Heart left ventricle (tissue), 16 donors: ENCODE results near the gene HHIP. TPM values are rescaled to one million over a fixed set of nuclear protein-coding genes. Genes with fewer than 3 reads are reported as not detected.

Source experiments
- ATAC-seq, 4 donors: fragments of 200-7000 bp; cut with Tn5 transposase; one replicate each; pipeline ENCODE4 v1.9.1; 2020 to 2022; ENCODE audit warnings: moderate library complexity in 4 of 4, mild to moderate bottlenecking in 3 of 4, moderate number of reproducible peaks in 1 of 4
- DNase-seq, 5 donors: peaks; one replicate each; pipeline ENCODE4 v3.0.0-alpha.2; 2020
- H3K27ac ChIP-seq, 12 donors: fragments of 200-600 bp; sonication (generic) in 4 of 12; one replicate each; pipeline versions ENCODE4 v1.5.0 to v1.8.0; 2016 to 2022; ENCODE audit warnings: mild to moderate bottlenecking in 2 of 12
- H3K27me3 ChIP-seq, 9 donors: fragments of 200-600 bp; sonication (generic) in 2 of 9; one replicate each; pipeline versions ENCODE4 v1.5.1 to v1.8.0; 2016 to 2022; ENCODE audit warnings: mild to moderate bottlenecking in 3 of 9
- H3K36me3 ChIP-seq, 9 donors: fragments of 200-600 bp; sonication (generic) in 2 of 9; one replicate each; pipeline versions ENCODE4 v1.5.0 to v1.8.0; 2018 to 2022; ENCODE audit warnings: mild to moderate bottlenecking in 2 of 9
- H3K4me1 ChIP-seq, 12 donors: fragments of 200-600 bp; sonication (generic) in 4 of 12; one replicate each; pipeline versions ENCODE4 v1.5.0 to v1.8.0; 2016 to 2022; ENCODE audit warnings: mild to moderate bottlenecking in 3 of 12
- H3K4me3 ChIP-seq, 12 donors: fragments of 200-600 bp; sonication (generic) in 4 of 12; one replicate each; pipeline versions ENCODE4 v1.5.0 to v1.8.0; 2017 to 2022; ENCODE audit warnings: mild to moderate bottlenecking in 9 of 12, moderate library complexity in 4 of 12
- H3K9me3 ChIP-seq, 12 donors: fragments of 200-600 bp; sonication (generic) in 4 of 12; one replicate each; pipeline versions ENCODE4 v1.5.0 to v1.8.0; 2016 to 2022; ENCODE audit warnings: mild to moderate bottlenecking in 1 of 12
- CTCF ChIP-seq, 12 donors: fragments of 200-600 bp; sonication (generic) in 4 of 12; IDR thresholded peaks; one replicate each; pipeline versions ENCODE4 v1.5.0 to v1.8.0; 2018 to 2022; ENCODE audit warnings: antibody characterized with exemption in 12 of 12, mild to moderate bottlenecking in 5 of 12
- POLR2A ChIP-seq, 2 donors: fragments of 450-650 bp; IDR thresholded peaks; one replicate each; pipeline ENCODE4 v1.6.1; 2017; ENCODE audit warnings: antibody characterized with exemption in 2 of 2, mild to moderate bottlenecking in 2 of 2, moderate library complexity in 2 of 2
- WGBS, 4 donors: extraction: QIAGEN DNeasy Blood & Tissue Kit in 2 of 4; methylation state at CpG; one replicate each; pipeline versions ENCODE4 v1.1.5 to v1.1.7; 2013 to 2018; 5-methylcytosine and 5-hydroxymethylcytosine counted together
- intact Hi-C, 10 donors: fragments of 100-400 bp; cut with DNase I; formaldehyde crosslinking; loops; one replicate each; pipeline versions ENCODE4 v1.11.1 to v1.14.2; 2022
- polyA plus RNA-seq, 2 donors: library from polyadenylated mRNA; stranded (reverse); fragments of 200-250 nt; gene quantifications; one replicate each; pipeline ENCODE4 v1.2.3, GENCODE V29; 2013
- total RNA-seq, 9 donors: library from RNA; depleted of rRNA in 2 of 9; stranded (reverse); fragments of >200 nt in 2 of 9; fragmentation: NEBNext Ultra II Directional in 3 of 9; extraction: Animal tissue kit (Norgen Biotek cat#: 25700) in 3 of 9; gene quantifications; one replicate each; pipeline versions ENCODE4 v1.1.0 to v1.2.4, GENCODE V29; 2016 to 2023
- donor health status: ischemic (EF 13 %, LVEDD 7.1; RV severe dilation, severe dysfunction).
- donor health status: healthy with polysubstance abuse.
- donor health status: DM: no; HTN: yes; CAD: no.
- donor health status: DM: no; HTN: no; CAD: no.
- donor health status: ischemic (EF 25% LVEDD 6.9; RV normal size, moderate dysfunction).
- donor health status: ischemic (EF 25% LVEDD 5.7; RV mildly dilated, moderate dysfunction).
- donor health status: healthy.
- donor health status: DM: yes; HTN: yes; CAD: no.
- donor health status: ischemic (EF 35%, LVEDD 5.7; RV mildly dilated, moderate dysfunction).
- donor health status: nonischemic (EF 11% LVEDD 7.7; RV severe dilation, severe dysfunction).
- donor health status: DM: yes; HTN: yes; CAD: no.
- donor health status: PGD.
- donor health status: ischemic (EF 29% LVEDD 5.4; RV normal size, mild dysfunction).
- donor health status: nonischemic (EF 23%, LVEDD 6.1; RV moderate dilation, normal function).

Gene HHIP
- total and polyA plus RNA-seq, 11 donors: 0.04 to 3.8 (median 0.05) TPM; not detected in 6

GRCh38 chr4:144703494-144703893 lies 57.5 kb downstream of the HHIP start:
- ATAC-seq (no peak), DNase-seq (no peak)
- TF ChIP-seq CTCF (IDR thresholded peaks at IDR 0.05): no peak
- no peak for TF ChIP-seq POLR2A (IDR thresholded peaks at IDR 0.05)
- WGBS, 4 donors: 74 to 77% (median 76%) methylated on average over 5 of the region's 5 CpGs
- no peak overlapping the region for H3K4me3 ChIP-seq
- H3K36me3 ChIP-seq: no peaks in the 10 kb centered on the region
- no peak overlapping the region for H3K27ac ChIP-seq
- H3K27me3 ChIP-seq: no peaks in the 10 kb centered on the region
- H3K9me3 ChIP-seq: no peaks in the 10 kb centered on the region
- H3K4me1 ChIP-seq: peaks cover 0 to 8% (median 3%) of the 10 kb centered on the region in 12 donors
- intact Hi-C loops: no loop called here

DNA sequence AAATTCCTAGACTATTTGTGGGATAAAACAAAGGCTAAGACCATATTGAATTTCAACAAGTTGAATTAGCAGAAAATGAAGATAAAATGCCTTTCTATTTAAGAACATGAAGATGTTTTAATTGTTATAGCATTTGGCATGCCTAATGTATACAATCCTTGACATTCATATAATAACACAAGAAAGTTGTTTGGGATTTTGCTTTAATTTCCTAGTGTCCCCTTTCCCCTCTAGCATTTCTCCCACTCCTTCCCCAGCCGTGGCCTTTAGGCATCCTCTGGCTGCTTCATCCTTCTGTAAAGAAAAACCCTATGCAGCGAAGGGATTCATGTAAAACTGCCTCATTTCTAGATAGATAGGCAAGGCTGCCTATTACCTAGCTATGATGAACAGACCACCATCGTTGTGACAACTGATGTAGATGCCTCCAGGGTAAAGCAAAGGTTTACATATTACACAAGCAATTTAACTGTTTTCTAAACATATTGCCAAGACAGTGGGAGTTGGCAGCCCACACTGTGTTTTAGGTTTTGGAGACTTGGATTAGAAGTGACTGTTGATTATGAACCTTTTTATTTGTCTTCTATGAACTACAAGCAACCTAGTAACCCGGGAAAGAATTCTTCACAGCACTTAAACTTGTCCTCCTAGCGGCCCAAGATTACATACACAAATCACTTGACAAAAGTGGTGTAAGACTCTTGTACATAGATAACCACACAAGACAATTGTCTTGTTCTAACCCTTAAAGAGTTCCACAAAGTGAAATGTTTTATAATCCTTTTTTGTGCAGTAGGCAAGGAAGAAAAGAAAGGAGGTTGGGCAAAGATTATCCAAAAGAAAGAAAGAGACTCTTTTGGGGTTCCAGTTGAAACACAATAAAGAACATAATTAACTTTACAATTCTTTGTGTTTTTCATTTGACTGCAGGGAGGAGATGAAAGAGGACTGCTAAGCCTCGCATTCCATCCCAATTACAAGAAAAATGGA lies 59.9 kb downstream of the HHIP start:
- Histone ChIP-seq H3K9me3 (no peaks in the 10 kb centered on the region), H3K36me3 (no peaks in the 10 kb centered on the region), H3K27me3 (no peaks in the 10 kb centered on the region), H3K4me1 (peaks cover 0 to 14% (median 0%) of the 10 kb centered on the region in 12 donors), H3K27ac (no peak overlapping the region), H3K4me3 (no peak overlapping the region)
- WGBS, 4 donors: 64 to 74% (median 65%) methylated on average over 6 of the region's 6 CpGs
- DNase-seq (no peak), ATAC-seq (no peak)
- TF ChIP-seq POLR2A (IDR thresholded peaks at IDR 0.05): no peak
- no peak for TF ChIP-seq CTCF (IDR thresholded peaks at IDR 0.05)
- intact Hi-C loops: no loop called here

- 57 to 71% (median 63%) methylated on average over 2 of the region's 2 CpGs for WGBS, 4 donors
- no peaks in the 10 kb centered on the region for H3K27me3 ChIP-seq
- H3K9me3 ChIP-seq: no peaks in the 10 kb centered on the region
- no peak overlapping the region for H3K27ac ChIP-seq
- no peak for TF ChIP-seq CTCF (IDR thresholded peaks at IDR 0.05)
- no peak for TF ChIP-seq POLR2A (IDR thresholded peaks at IDR 0.05)
- H3K4me1 ChIP-seq: peaks cover 0 to 14% (median 0%) of the 10 kb centered on the region in 12 donors
- intact Hi-C loops: no loop called here
- ATAC-seq (no peak), DNase-seq (peak in 1 of 5 donors; percentile 23)
- no peaks in the 10 kb centered on the region for H3K36me3 ChIP-seq
- H3K4me3 ChIP-seq: no peak overlapping the region
Measured at GRCh38 chr4:144709159-144709558, 63.2 kb downstream of the HHIP start.

DNA sequence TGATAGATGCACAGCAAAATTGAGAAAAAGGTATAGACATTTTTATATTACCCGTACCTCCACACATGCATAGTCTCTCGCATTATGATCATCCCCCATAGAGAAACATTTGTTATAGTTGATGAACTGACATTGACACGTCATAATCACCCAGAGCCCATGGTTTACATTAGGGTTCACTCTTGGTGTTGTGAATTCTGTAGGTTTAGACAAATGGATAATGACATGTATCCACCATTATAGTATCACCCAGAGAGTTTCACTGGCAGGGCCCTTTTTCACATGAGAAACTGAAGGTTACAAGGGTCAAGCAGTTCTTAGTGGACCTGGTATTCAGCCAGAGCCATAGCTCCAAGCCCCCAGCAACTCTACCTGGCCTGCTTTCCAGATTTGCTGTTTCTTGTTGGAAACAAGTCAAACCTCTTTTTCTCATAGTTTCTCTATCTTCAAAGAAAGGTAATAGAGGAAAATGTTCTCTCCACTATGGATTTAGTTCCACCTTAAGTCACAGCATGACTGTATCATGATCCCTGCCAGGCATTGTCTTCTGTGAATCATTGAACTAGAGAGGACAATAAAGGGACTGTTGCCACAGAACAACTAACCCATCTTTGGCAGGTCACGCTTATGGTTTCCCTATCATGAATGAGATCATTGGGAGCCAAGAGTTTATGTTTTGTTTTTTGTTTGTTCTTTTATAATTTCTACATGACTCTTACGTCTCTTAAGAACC lies 64.0 kb downstream of the HHIP start:
- Histone ChIP-seq H3K36me3 (no peaks in the 10 kb centered on the region), H3K9me3 (no peaks in the 10 kb centered on the region), H3K4me1 (peaks cover 0 to 14% (median 0%) of the 10 kb centered on the region in 12 donors), H3K27ac (peak overlapping the region in 1 of 12 donors; percentile 44), H3K27me3 (no peaks in the 10 kb centered on the region), H3K4me3 (no peak overlapping the region)
- intact Hi-C loops: no loop called here
- peak; percentile 60 to 87 (median 77) for ATAC-seq
- 77 to 82% (median 78%) methylated on average over 5 of the region's 5 CpGs for WGBS, 4 donors
- TF ChIP-seq CTCF (IDR thresholded peaks at IDR 0.05): no peak
- DNase-seq: peak in 1 of 5 donors; percentile 10
